IPS-20b (cell line): Measurements from ENCODE around the gene KLF13.
"Not testable (repeated sequence)": the region's sequence is repeated elsewhere in the genome, so short reads cannot be mapped to it uniquely, and the experiment has no call there.

ENCODE experiments used
- H3K27ac ChIP-seq: one replicate; pipeline ENCODE4 v1.5.1; 2013; ENCODE audit warnings: low read length
- H3K27me3 ChIP-seq: 2 replicates; pipeline ENCODE4 v1.6.1; 2013; ENCODE audit warnings: mild to moderate bottlenecking, low read length, inconsistent platforms; ENCODE audit not compliant: insufficient read depth
- H3K36me3 ChIP-seq: 2 replicates; pipeline ENCODE4 v1.6.1; 2013; ENCODE audit warnings: low read depth, mild to moderate bottlenecking, inconsistent platforms, low read length, moderate library complexity; ENCODE audit not compliant: insufficient read depth
- H3K4me1 ChIP-seq: 2 replicates; pipeline ENCODE4 v1.6.1; 2013; ENCODE audit warnings: mild to moderate bottlenecking, control low read depth, inconsistent platforms, low read length, moderate library complexity; ENCODE audit not compliant: insufficient read depth
- H3K4me3 ChIP-seq: 2 replicates; pipeline ENCODE4 v1.5.1; 2013; ENCODE audit warnings: mild to moderate bottlenecking, low read length, inconsistent platforms
- H3K9ac ChIP-seq: 2 replicates; pipeline ENCODE4 v1.6.1; 2013; ENCODE audit warnings: low read depth, mild to moderate bottlenecking, inconsistent platforms, low read length, moderate library complexity
- H3K9me3 ChIP-seq: 2 replicates; pipeline ENCODE4 v1.6.1; 2013; ENCODE audit warnings: mild to moderate bottlenecking, low read depth, low read length, inconsistent platforms; ENCODE audit not compliant: insufficient read depth

KLF13 gene

GRCh38 chr15:31346367-31347066 lies 19.9 kb downstream of the KLF13 start:
- H3K27ac ChIP-seq = no peak overlapping the region
- H3K4me3 ChIP-seq = no peak overlapping the region
- H3K4me1 ChIP-seq = no peaks in the 10 kb centered on the region
- H3K9me3 ChIP-seq = no peaks in the 10 kb centered on the region
- no peaks in the 10 kb centered on the region; the same call in 1 of the 2 replicates for H3K36me3 ChIP-seq
- no peak overlapping the region for H3K9ac ChIP-seq
- no peaks in the 10 kb centered on the region for H3K27me3 ChIP-seq

DNA sequence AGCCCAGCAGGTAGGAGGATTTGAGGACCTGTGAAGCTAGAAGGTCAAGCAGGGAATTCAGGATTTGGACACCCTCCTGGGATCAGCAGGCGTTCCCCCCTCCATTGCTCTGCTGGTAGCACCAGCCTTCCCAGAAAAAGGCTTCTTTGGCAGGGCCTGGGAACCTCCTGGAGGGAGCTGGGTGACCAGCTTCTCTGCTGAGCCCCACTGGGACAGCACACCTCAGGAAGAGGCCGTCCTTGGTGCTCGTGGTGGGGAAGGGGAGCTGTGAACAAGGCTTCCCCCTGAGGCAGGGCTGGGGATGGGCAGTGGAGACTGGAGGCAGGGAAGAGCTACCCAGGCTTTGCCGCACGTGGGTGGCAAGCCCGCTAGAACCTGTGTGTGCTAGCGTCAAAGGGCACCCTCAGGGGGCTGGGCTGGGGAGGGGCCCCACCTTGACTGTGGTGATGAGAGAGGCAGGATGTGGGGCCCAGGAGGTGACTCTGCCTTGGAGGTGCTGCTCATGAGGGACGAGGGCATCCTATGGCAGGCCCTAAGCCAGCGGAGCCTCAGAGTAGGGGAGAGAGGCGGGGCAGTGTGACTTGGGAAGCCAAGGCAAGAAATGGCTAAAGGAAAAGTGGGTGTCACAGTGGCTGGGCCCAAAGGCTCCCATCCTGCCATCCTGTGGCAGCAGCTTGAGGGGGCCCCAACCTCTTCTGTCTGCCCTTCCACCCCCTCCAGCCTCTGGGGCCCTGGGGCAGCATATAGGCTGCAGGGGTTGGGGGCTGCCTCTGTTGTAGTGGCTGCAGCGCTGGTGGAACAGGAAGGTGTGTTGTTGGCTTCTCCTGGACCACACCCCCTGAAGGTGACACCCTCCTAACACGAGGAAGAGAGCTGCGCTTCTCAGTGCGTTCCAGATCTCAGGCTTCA lies 20.7 kb downstream of the KLF13 start:
- H3K36me3 ChIP-seq = no peaks in the 10 kb centered on the region; the same call in 1 of the 2 replicates
- H3K4me3 ChIP-seq = no peak overlapping the region
- H3K27ac ChIP-seq = no peak overlapping the region
- H3K9ac ChIP-seq = no peak overlapping the region
- H3K4me1 ChIP-seq = no peaks in the 10 kb centered on the region
- no peaks in the 10 kb centered on the region for H3K9me3 ChIP-seq
- no peaks in the 10 kb centered on the region for H3K27me3 ChIP-seq

DNA sequence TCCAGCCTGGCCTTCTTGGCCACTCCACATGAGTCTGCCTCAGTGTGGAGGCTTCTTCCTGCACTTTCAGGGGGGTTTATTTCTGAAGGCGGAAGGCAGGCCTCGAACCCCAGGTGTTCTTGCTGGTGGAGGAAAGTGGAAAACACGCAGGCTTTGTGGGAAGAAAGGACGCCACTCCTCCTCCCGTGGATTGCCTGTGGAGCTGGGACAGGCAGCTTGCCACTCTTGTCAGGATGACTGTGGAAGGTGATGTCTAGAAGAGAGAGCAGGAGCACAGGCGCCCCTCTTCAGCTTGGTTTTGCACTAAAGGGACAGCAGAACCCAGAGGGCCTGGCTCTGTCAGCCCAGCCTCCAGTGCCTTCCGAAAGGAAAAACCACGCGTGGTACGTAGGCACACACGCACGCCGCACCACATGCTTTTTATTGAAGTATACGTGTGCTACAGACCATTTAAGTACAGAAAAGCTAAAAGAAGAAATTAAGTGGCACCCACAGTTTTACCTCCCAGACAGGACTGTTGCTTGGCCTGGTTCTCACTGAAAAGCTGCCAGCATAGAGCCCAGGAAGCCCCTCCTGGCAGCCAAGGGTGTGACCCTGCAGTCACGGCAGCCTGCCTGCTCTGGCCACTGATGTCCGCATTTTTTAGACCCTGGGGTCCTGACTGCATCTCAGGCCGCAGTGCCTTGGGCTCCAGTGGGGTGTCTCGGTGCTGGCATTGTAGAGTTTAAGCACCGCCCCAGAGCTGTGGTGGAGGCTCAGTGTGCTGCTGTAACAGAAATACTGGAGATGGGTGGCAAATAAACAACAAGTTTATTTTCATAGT lies 21.6 kb downstream of the KLF13 start:
- Histone ChIP-seq H3K9me3 (no peaks in the 10 kb centered on the region), H3K9ac (no peak overlapping the region), H3K36me3 (no peaks in the 10 kb centered on the region; the same call in 1 of the 2 replicates), H3K4me3 (no peak overlapping the region), H3K4me1 (no peaks in the 10 kb centered on the region), H3K27me3 (no peaks in the 10 kb centered on the region), H3K27ac (no peak overlapping the region)

DNA sequence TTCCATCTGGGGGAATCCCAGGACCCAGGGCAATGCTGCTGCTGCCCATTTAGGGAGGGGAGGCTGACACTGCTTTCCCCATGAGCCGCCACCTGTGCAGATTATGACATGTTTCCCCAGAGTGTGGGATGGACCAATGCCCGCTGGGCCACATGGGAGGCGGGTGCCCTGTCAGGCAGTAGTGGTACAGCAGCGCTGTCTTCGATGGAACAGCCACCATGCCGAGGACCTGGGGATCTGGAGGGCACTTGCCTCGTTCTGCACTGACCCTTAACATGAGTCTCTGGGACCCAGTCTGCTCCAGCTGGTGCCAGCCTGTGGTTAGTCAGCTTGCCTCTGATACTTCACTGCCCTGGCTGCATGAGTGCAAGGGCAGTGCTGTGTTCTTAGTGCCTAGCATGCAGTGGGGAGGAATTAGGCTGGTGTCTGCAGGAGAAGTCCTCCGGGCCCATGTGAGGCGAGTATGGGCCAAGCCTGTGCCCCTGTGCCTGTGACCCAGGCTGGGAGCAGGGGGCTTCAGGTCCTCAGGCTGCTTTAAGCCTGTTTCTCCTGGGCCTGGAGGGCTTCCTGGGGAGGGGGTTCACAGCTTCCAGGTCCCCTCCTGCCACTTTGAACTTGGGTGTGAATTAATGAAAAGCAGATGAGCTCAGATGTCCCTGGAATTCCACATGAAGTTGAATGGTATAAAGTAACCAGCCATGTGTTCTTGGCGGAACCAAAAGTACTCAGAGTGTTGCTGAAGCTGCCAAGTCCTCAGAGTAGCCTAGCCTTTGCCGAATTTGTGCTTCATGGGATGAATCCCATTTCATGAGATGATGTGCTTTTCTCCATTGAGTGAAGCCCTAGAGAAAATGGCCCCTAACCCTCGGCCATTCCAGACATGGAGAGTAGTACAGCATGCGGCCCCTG lies 22.9 kb downstream of the KLF13 start:
- Histone ChIP-seq H3K27me3 (no peaks in the 10 kb centered on the region), H3K36me3 (no peaks in the 10 kb centered on the region; the same call in 1 of the 2 replicates), H3K9ac (no peak overlapping the region), H3K27ac (no peak overlapping the region), H3K4me1 (no peaks in the 10 kb centered on the region), H3K4me3 (no peak overlapping the region), H3K9me3 (no peaks in the 10 kb centered on the region)

- Histone ChIP-seq H3K9me3 (no peaks in the 10 kb centered on the region), H3K36me3 (no peaks in the 10 kb centered on the region; the same call in 1 of the 2 replicates), H3K27ac (no peak overlapping the region)
Observed at GRCh38 chr15:31350771-31351170, 24.1 kb downstream of the KLF13 start.

GRCh38 chr15:31352339-31352751 lies 25.7 kb downstream of the KLF13 start:
- Histone ChIP-seq H3K4me3 (no peak overlapping the region), H3K9me3 (no peaks in the 10 kb centered on the region), H3K9ac (no peak overlapping the region), H3K27me3 (no peaks in the 10 kb centered on the region), H3K4me1 (no peaks in the 10 kb centered on the region; the same call in 1 of the 2 replicates), H3K36me3 (no peaks in the 10 kb centered on the region; the same call in 1 of the 2 replicates), H3K27ac (no peak overlapping the region)

More at GRCh38 chr15:31350771-31351170, 24.1 kb downstream of the KLF13 start:
- H3K4me3 ChIP-seq = no peak overlapping the region
- no peaks in the 10 kb centered on the region for H3K27me3 ChIP-seq
- H3K4me1 ChIP-seq = no peaks in the 10 kb centered on the region
- no peak overlapping the region for H3K9ac ChIP-seq

DNA sequence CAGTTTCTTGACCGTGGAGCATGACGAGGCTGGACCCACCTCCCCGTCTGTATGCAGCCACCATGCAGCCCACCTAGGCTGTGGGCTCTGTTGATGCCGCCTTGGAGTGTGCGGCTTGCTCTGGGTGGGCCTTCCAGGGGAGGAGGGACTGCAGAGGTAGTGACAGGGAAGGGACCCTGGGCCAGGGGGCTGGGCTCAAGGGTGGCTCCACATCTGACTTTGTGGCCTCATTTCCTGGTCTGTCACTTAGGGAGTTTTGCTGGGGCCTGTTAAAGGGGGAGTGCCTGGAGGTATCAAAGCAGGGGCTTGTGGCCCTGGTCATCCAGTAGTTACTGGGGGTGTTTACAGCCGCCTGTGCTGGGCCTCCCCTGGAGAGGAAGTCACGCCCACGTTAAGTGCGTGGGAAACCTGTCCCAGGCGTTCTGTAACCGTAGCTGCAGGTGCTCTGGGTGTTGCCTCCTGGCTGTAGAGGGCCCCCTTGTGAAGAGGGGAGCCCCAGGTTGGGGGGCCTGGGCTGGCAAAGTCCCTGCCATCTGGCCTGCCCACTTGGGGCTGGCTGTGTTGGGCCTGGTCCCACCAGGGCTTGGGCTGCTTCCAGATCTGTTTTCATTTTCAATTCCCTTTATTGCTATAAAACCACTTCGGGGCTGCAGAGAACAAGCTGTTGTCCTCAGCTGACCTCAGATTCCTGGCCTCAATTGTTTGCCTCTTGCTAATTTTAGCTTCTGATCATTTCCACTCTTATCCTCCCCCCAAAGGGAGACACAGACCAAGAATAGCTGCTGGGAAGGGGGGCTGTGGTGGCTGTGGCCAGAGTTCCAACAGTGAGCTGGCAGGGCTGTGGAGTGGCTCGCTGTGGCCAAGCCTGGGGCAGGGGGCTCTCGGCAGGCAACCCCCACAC lies 26.5 kb downstream of the KLF13 start:
- no peak overlapping the region for H3K4me3 ChIP-seq
- H3K36me3 ChIP-seq = no peaks in the 10 kb centered on the region; the same call in 1 of the 2 replicates
- H3K9ac ChIP-seq = no peak overlapping the region
- no peaks in the 10 kb centered on the region; the same call in 1 of the 2 replicates for H3K4me1 ChIP-seq
- no peaks in the 10 kb centered on the region for H3K9me3 ChIP-seq
- H3K27ac ChIP-seq = no peak overlapping the region
- no peaks in the 10 kb centered on the region for H3K27me3 ChIP-seq

GRCh38 chr15:31353931-31354330 lies 27.3 kb downstream of the KLF13 start:
- H3K36me3 ChIP-seq = no peaks in the 10 kb centered on the region
- no peak overlapping the region for H3K27ac ChIP-seq
- no peaks in the 10 kb centered on the region for H3K27me3 ChIP-seq
- no peak overlapping the region for H3K4me3 ChIP-seq
- no peak overlapping the region for H3K9ac ChIP-seq
- no peaks in the 10 kb centered on the region for H3K9me3 ChIP-seq
- no peaks in the 10 kb centered on the region; the same call in 1 of the 2 replicates for H3K4me1 ChIP-seq

DNA sequence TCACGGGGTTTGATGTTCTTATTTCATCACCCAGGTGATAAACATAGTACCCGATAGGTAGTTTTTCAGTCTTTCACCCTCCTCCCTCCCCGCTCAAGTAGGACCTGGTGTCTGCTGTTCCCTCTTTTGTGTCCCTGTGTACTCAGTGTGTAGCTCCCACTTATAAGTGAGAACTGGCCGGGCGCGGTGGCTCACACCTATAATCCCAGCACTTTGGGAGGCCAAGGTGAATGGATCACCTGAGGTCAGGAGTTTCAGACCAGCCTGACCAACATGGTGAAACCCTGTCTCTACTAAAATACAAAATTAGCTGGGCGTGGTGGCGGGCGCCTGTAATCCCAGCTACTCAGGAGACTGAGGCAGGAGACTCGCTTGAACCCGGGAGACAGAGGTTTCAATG lies 29.5 kb downstream of the KLF13 start:
- not testable (repeated sequence) for H3K4me3 ChIP-seq

DNA sequence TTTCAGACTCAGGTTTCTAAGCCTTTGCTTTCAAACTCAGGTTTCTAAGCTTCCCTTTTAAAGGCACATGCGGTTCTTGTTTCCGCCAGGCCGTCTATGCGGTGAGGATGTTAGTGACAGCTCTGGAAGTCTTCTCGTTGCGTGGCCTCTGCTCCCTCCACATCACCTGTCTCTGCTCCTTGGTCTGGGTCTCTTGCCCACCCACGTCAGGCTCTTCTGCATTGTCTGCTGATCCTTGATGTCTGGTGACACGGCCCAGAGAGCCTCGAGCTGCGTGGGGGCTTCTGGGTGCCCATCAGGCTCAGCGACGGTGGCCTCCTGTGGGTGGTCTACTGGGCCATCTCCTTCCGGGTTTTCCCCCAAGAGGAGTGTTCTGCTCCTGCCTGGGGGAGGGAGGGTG lies 30.5 kb downstream of the KLF13 start:
- Histone ChIP-seq H3K4me3 (no peak overlapping the region), H3K9ac (no peak overlapping the region), H3K9me3 (no peaks in the 10 kb centered on the region), H3K4me1 (peaks cover 17% of the 10 kb centered on the region; the same call in 1 of the 2 replicates), H3K27me3 (no peaks in the 10 kb centered on the region), H3K27ac (no peak overlapping the region), H3K36me3 (no peaks in the 10 kb centered on the region)

More for the DNA sequence above, 29.5 kb downstream of the KLF13 start:
- not testable (repeated sequence) for H3K27me3 ChIP-seq, H3K36me3 ChIP-seq, H3K4me1 ChIP-seq, H3K27ac ChIP-seq, H3K9ac ChIP-seq, H3K9me3 ChIP-seq
